ENCODE results near the gene P2RY13.

Gene P2RY13

GRCh38 chr3:151289445-151289844 is 39.9 kb downstream of the P2RY13 start:
- no peak for DNase-seq

- DNase-seq = no peak
Observed at GRCh38 chr3:151285940-151286339, 43.4 kb downstream of the P2RY13 start.

DNA sequence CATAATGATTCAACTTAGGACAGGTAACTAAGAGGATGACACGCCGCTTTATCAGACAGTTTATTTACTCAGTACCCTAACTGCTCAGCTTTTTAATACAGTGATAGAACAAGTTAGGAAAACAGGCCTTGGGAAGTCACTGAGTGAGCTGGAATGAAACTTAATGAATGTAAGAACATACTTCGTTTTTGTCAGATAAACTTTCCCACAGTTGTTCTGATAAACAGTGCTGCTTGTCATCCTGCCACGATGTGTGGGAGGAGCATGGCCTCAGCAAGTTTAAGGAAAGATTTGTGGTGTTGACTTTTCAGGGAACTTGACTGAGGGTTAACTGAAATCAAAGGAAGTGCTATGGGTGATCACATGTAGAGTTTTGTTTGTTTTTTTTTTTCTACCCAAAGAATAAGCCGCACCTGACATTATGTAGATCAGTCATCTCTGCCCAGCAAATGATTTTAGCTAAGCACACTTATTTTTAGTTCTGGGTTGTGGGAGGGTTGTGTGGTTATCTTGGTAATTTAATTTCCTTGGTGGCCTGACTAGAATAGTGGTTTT is 45.4 kb downstream of the P2RY13 start:
- DNase-seq = no peak

DNA sequence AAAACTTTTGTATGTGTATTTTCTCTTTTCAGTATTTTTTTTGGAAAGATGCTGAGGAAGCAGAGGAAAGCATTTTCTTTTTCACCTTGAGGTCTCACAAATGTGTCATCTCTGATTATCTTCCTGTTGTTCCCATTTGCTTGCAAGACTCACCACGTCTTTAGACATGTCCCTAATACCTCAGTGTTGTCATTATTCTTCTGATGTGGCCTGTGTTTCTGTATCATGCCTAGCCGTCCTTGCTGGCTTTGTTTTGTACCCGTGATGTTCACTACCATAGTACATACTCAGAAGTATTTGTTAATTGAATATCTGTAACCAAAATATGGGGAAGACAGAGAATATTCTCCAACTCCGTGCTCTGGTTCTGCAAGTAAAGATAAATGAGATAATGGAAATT is 46.0 kb downstream of the P2RY13 start:
- DNase-seq = no peak

GRCh38 chr3:151282921-151283320 is 46.4 kb downstream of the P2RY13 start:
- no peak for DNase-seq

DNA sequence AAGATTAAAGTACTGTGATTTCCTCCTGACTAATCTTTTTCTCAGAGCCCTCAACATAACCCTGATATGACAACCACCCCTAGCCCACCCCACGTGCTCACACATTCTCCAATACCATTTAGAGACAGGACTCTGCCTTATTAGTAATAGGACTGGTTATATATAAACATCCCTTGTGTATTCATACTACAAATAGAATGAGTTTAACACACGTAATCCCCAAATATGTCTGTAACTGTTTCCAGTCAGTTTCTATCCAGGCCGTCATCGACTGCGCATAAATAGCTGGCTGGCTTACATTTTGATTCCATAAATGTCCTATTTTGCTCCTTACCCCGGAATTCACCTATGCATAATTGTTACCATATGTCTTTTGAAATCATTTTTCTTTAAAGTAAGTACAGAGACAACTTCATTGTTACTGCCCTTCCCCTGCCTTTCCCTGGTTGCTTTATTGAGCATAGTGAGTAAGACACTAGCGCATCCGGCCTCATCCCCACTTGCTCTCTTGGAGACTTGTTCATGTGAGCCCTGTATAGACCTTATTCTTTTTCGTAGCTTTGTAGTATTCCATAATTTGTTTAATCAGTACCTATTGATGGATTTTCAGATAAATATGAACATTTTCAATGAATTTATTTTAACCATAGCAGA is 47.6 kb downstream of the P2RY13 start:
- no peak for DNase-seq

DNA sequence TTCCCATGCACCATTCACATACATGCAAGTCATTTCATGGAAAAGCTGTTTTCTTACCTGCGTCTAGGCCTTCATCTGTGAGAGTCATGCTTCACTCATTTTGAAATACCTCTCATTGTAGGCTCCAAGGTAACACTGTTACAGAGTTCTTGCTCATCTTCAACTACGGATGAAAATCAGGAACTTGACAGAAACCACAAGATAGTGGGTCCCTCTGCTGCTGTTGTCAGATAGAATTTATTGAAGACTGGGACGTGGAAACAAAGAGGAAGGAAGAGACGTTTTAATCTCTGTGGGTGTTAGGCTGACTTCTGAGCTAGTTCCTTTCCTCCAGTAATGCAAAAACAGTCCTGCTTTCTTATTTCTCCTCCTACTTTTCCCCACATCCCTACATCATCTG is 51.1 kb downstream of the P2RY13 start, which contains the start of gene P2RY14:
P2RY14 (minus strand) TSS at position 313 of the 400 bp plus-strand sequence. CDS start 64,226 bp downstream, outside the sequence.
- no peak for DNase-seq

GRCh38 chr3:151276687-151277042 is 52.7 kb downstream of the P2RY13 start:
- DNase-seq = no peak
